Psoas muscle (tissue), 8 donors: Measurements from ENCODE around the gene SEMA3G. TPM values are rescaled to one million over a fixed set of nuclear protein-coding genes. Genes with fewer than 3 reads are reported as not detected.

Experiments used
- ATAC-seq, 4 donors: fragments of 200-7000 bp; cut with Tn5 transposase; one replicate each; pipeline ENCODE4 v1.9.1; 2020; ENCODE audit warnings: moderate library complexity in 3 of 4, mild to moderate bottlenecking in 2 of 4
- DNase-seq, 2 donors: peaks; one replicate each; pipeline ENCODE4 v3.0.0-alpha.2; 2020
- H3K27ac ChIP-seq: fragments of 200-600 bp; one replicate; pipeline ENCODE4 v1.8.0; 2022
- H3K27me3 ChIP-seq, 3 donors: fragments of 200-600 bp in 1 of 3; one replicate each; pipeline versions ENCODE4 v1.6.1 to v1.8.0; 2013 to 2022; ENCODE audit warnings: low read length in 2 of 3, mild to moderate bottlenecking in 2 of 3, moderate library complexity in 1 of 3; ENCODE audit not compliant: insufficient read depth in 3 of 3
- H3K36me3 ChIP-seq, 2 donors: fragments of 200-600 bp in 1 of 2; one replicate each; pipeline versions ENCODE4 v1.6.1 to v1.8.0; 2013 to 2022; ENCODE audit warnings: low read depth in 1 of 2, mild to moderate bottlenecking in 1 of 2, moderate library complexity in 1 of 2; ENCODE audit not compliant: insufficient read depth in 1 of 2
- H3K4me1 ChIP-seq: fragments of 200-600 bp; one replicate; pipeline ENCODE4 v1.8.0; 2022
- H3K4me3 ChIP-seq: fragments of 200-600 bp; one replicate; pipeline ENCODE4 v1.8.0; 2022; ENCODE audit warnings: mild to moderate bottlenecking
- H3K9me3 ChIP-seq: fragments of 200-600 bp; one replicate; pipeline ENCODE4 v1.8.0; 2022
- CTCF ChIP-seq: fragments of 200-600 bp; IDR thresholded peaks from one replicate; pipeline ENCODE4 v1.8.0; 2022; ENCODE audit warnings: antibody characterized with exemption
- WGBS, 3 donors: extraction: QIAGEN DNeasy Blood & Tissue Kit; methylation state at CpG; one replicate each; pipeline versions ENCODE4 v1.1.6 to v1.1.7; 2013; 5-methylcytosine and 5-hydroxymethylcytosine counted together
- intact Hi-C, 2 donors: fragments of 100-400 bp; cut with DNase I; formaldehyde crosslinking; loops; one replicate each; pipeline versions ENCODE4 v1.11.0 to v1.14.2; 2022
- polyA plus RNA-seq, 3 donors: library from polyadenylated mRNA; stranded (reverse); fragments of 200-250 nt; gene quantifications; one replicate each; pipeline ENCODE4 v1.2.3, GENCODE V29; 2013
- total RNA-seq, 4 donors: library from RNA; stranded (reverse); fragmentation: NEBNext Ultra II Directional in 2 of 4; extraction: Animal tissue kit (Norgen Biotek cat#: 25700) in 2 of 4; gene quantifications; one replicate each; pipeline versions ENCODE4 v1.2.1 to v1.2.4, GENCODE V29; 2021 to 2023
- donor health status: healthy with polysubstance abuse.
- donor health status: DM: no; HTN: no; CAD: no; lungs with moderate emphysema.
- donor health status: Bipolar disorder and iron deficiency.
- donor health status: healthy.
- donor health status: DM: yes; HTN: yes; CAD: no.
- donor health status: DM: no; HTN: no; CAD: no.
- donor health status: DM: no; HTN: no; CAD: no.
- donor health status: DM: yes; HTN: yes; CAD: no.

The SEMA3G gene
- total and polyA plus RNA-seq, 7 donors, result 6.0 to 13.8 (median 6.5) TPM

- no peak overlapping the region for H3K27ac ChIP-seq
- no peaks in the 10 kb centered on the region for H3K27me3 ChIP-seq
- 93 to 96% (median 93%) methylated on average over 3 of the region's 3 CpGs for WGBS, 3 donors
- DNase-seq (no peak), ATAC-seq (no peak)
- H3K4me3 ChIP-seq, result no peak overlapping the region
- H3K4me1 ChIP-seq, result peaks cover 20% of the 10 kb centered on the region
- H3K36me3 ChIP-seq, result peaks cover 0 to 23% of the 10 kb centered on the region in 2 donors
- TF ChIP-seq CTCF, result no peak
- H3K9me3 ChIP-seq, result no peaks in the 10 kb centered on the region
- intact Hi-C loops, result no loop called here
Measured at GRCh38 chr3:52415800-52416199, 29.1 kb downstream of the SEMA3G start.

GRCh38 chr3:52408466-52408865, 36.4 kb downstream of the SEMA3G start:
- no peak for TF ChIP-seq CTCF
- peak overlapping the region; percentile 99 for H3K4me3 ChIP-seq
- H3K9me3 ChIP-seq, result no peaks in the 10 kb centered on the region
- H3K27ac ChIP-seq, result peak overlapping the region; percentile 9
- 90 to 92% (median 91%) methylated on average over 8 of the region's 8 CpGs for WGBS, 3 donors
- intact Hi-C loops, result loop anchor here in 1 of 2 donors (5.0 kb wide), 1 partner anchor 186 kb away; no protein-coding TSS in a partner anchor
- DNase-seq (peak in 1 of 2 donors; percentile 29), ATAC-seq (no peak)
- H3K4me1 ChIP-seq, result peaks cover 35% of the 10 kb centered on the region
- no peaks in the 10 kb centered on the region for H3K27me3 ChIP-seq
- peaks cover 8 to 59% of the 10 kb centered on the region in 2 donors for H3K36me3 ChIP-seq

- intact Hi-C loops, result loop anchor here in 1 of 2 donors (5.0 kb wide), 1 partner anchor 185 kb away; no protein-coding TSS in a partner anchor
- no peak overlapping the region for H3K4me3 ChIP-seq
- no peak overlapping the region for H3K27ac ChIP-seq
- ATAC-seq (no peak), DNase-seq (peak in 1 of 2 donors; percentile 51)
- H3K4me1 ChIP-seq, result peaks cover 29% of the 10 kb centered on the region
- H3K9me3 ChIP-seq, result no peaks in the 10 kb centered on the region
- no peaks in the 10 kb centered on the region for H3K27me3 ChIP-seq
- H3K36me3 ChIP-seq, result peaks cover 11 to 61% of the 10 kb centered on the region in 2 donors
- WGBS, 3 donors, result 87 to 92% (median 90%) methylated on average over 3 of the region's 3 CpGs
- no peak for TF ChIP-seq CTCF
Measured at GRCh38 chr3:52407779-52408178, 37.1 kb downstream of the SEMA3G start.

GRCh38 chr3:52406791-52407510, 38.0 kb downstream of the SEMA3G start:
- intact Hi-C loops, result loop anchor here in 1 of 2 donors (5.0 kb wide), 1 partner anchor 185 kb away; no protein-coding TSS in a partner anchor
- Histone ChIP-seq H3K4me1 (peaks cover 20% of the 10 kb centered on the region), H3K27me3 (no peaks in the 10 kb centered on the region), H3K36me3 (peaks cover 12 to 69% of the 10 kb centered on the region in 2 donors), H3K4me3 (no peak overlapping the region), H3K27ac (no peak overlapping the region), H3K9me3 (no peaks in the 10 kb centered on the region)
- peak in 1 of 2 donors; percentile 40 for DNase-seq
- no peak for ATAC-seq
- no peak for TF ChIP-seq CTCF
- WGBS, 3 donors, result 89 to 95% (median 92%) methylated on average over 20 of the region's 20 CpGs
